ENCODE results near the gene DYRK1B.

The DYRK1B gene

GRCh38 chr19:39874404-39874803, 40.4 kb upstream of the DYRK1B start:
- no peak overlapping the region for H3K4me3 ChIP-seq (ENCODE audit: control insufficient read depth, low read depth, low read length)
- no peak for TF ChIP-seq CTCF (IDR thresholded peaks at IDR 0.05; ENCODE audit: control insufficient read depth, insufficient read depth, low read depth, low read length, missing control alignments)
- no peak for DNase-seq (ENCODE audit: low read depth)

GRCh38 chr19:39873385-39873784, 39.4 kb upstream of the DYRK1B start:
- H3K4me3 ChIP-seq (ENCODE audit: control insufficient read depth, low read depth, low read length) = no peak overlapping the region
- no peak for DNase-seq (ENCODE audit: low read depth)
- no peak for TF ChIP-seq CTCF (IDR thresholded peaks at IDR 0.05; ENCODE audit: control insufficient read depth, insufficient read depth, low read depth, low read length, missing control alignments)

- no peak for DNase-seq (ENCODE audit: low read depth)
- no peak for TF ChIP-seq CTCF (IDR thresholded peaks at IDR 0.05; ENCODE audit: control insufficient read depth, insufficient read depth, low read depth, low read length, missing control alignments)
- H3K4me3 ChIP-seq (ENCODE audit: control insufficient read depth, low read depth, low read length) = no peak overlapping the region
Measured at GRCh38 chr19:39871886-39872866, 38.2 kb upstream of the DYRK1B start.

GRCh38 chr19:39871362-39871761, 37.4 kb upstream of the DYRK1B start:
- TF ChIP-seq CTCF (IDR thresholded peaks at IDR 0.05; ENCODE audit: control insufficient read depth, insufficient read depth, low read depth, low read length, missing control alignments) = no peak
- DNase-seq (ENCODE audit: low read depth) = no peak
- no peak overlapping the region for H3K4me3 ChIP-seq (ENCODE audit: control insufficient read depth, low read depth, low read length)

- H3K4me3 ChIP-seq (ENCODE audit: control insufficient read depth, low read depth, low read length) = no peak overlapping the region
- DNase-seq (ENCODE audit: low read depth) = no peak
- no peak for TF ChIP-seq CTCF (IDR thresholded peaks at IDR 0.05; ENCODE audit: control insufficient read depth, insufficient read depth, low read depth, low read length, missing control alignments)
Measured at GRCh38 chr19:39870171-39870971, 36.4 kb upstream of the DYRK1B start.

GRCh38 chr19:39867952-39868351, 34.0 kb upstream of the DYRK1B start:
- no peak for TF ChIP-seq CTCF (IDR thresholded peaks at IDR 0.05; ENCODE audit: control insufficient read depth, insufficient read depth, low read depth, low read length, missing control alignments)
- no peak for DNase-seq (ENCODE audit: low read depth)
- H3K4me3 ChIP-seq (ENCODE audit: control insufficient read depth, low read depth, low read length) = no peak overlapping the region
